Dedifferentiated amniotic fluid mesenchymal stem cell (primary cell): ENCODE data around the gene SWAP70.
A peak's percentile ranks its signal among the peaks of the same experiment; 100 is the strongest.

Source experiments
- DNase-seq: peaks from one replicate; pipeline ENCODE4 v3.0.0-alpha.2; 2016; ENCODE audit errors: extremely low spot score

SWAP70 gene

DNA sequence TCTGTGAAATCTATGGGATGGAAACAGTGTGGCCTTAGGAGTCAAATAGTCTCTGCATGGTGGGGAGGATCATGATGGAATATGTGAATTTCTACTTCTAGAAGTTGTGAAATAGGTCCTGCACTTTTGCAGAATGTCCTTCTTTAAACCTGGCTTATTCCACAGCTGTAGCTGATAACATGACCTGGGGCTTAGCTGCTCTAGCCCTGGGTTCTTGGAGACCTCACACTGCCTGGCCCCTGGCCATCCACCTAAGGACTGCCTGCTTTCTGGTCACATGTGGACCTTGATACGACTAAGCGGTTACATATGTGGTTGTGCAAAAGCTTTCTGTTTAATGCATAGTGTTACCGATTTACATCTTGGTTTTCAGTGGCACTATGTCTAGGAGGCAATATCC is 88.2 kb downstream of the SWAP70 start:
- no peak for DNase-seq

DNA sequence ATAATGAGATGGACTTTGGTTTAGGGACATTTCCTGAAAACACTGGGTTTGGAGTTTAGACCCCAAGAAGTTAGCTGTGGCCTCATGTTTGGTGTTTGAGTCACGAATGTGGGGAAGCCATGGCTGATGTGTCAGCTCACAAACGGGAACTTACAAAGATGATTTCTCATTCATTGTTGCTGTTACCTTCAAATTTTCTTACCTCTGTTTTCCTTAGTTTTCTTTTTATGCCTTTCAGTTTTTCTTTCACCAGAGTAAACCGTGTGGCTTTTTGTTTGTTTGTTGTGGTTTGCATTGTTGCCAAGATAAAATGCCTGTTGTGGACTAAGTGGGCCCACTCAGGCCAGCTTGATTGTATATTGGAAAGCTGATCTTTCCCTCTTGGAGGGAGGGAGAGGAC is 89.1 kb downstream of the SWAP70 start:
- peak; percentile 44 for DNase-seq

DNA sequence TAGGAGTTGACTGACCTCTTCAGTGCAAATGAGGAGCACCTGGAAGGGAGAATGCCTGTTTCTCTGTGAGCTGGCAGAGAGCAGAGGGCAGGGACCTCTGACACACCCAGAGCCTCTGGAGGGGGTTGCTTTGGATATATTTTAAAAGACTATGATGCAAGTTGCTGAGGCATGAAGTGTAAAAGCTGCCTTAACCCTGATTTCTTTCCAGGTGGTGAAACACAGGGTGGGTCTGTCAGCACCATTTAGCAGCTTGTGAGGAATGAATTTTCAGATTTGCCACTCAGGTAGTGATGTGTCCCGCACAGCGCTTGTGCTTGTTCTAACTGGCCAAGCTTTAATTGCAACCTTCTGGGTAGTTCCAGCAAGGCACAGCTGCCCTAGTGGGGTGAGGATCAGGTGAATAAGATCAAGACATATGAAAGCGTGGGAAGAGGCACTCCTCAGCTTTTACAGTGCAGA is 90.2 kb downstream of the SWAP70 start:
- DNase-seq = no peak

DNA sequence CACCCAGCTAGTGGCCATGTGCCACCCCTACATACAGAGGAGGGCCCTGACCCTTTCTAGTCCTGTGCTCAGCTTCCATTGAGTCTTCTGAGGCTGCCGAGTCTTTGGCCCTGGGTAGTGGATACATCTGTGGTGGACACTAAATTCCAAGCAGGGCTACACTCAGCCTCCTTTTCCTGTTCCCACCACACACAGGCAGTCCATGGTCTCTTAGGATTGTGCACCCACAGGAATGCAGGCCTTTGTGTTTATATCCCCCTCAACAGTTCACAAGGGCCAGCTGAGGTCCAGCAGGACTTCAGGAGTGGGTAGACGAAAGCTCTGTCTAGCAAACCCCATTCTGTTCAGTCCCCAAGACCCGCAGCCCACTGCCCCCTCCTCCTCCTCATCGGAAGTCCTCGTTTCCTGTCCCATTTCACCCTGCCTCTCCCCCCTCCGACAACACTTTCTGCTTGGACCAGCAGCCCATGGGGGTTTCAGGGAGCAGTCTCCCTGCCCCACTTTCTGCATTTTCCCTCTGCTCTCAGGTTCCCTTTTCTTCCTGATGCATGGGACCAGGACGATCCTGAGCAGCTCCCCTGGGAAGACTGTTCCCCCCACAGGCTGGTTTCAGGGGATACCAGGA is 91.8 kb downstream of the SWAP70 start:
- DNase-seq = no peak

DNA sequence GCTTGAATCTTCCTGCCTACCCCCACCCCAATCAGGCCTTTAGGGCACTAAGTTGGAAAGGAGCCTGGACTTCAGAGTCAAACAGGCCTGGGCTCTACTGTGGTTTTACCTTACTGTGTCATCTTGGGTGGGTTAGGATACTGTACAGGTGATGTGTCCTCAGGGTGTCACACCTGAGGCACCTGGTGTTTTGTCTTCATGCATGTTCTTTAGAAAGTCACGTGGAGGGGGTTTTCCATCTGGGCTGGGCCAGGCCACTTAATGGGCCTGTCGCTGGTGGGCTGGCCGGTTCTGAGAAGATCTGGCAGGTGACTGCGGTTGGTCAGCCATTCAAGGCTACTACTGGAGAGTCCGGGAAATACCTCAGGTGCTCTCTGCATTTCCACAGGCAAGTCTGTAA is 92.6 kb downstream of the SWAP70 start:
- DNase-seq = no peak

DNA sequence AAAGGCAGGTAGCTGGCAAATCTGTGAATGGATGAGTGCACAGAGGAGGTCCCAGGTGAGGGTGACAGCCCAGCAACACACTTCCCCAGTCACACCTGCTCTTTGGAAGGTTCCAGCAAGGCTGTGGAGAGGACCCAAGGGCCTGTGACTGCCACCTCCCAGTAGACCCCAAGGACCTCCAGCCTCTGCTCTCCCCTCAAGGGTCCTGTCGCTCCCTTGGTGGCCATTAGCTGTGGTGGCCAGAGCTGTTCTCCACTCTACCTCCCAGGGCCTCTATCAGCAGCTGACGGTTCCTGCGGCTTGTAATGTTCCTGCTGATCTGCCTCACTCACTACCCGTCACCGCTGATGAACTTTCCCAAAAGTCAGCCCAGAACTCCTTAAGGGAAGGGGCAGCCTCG is 93.0 kb downstream of the SWAP70 start:
- no peak for DNase-seq

DNA sequence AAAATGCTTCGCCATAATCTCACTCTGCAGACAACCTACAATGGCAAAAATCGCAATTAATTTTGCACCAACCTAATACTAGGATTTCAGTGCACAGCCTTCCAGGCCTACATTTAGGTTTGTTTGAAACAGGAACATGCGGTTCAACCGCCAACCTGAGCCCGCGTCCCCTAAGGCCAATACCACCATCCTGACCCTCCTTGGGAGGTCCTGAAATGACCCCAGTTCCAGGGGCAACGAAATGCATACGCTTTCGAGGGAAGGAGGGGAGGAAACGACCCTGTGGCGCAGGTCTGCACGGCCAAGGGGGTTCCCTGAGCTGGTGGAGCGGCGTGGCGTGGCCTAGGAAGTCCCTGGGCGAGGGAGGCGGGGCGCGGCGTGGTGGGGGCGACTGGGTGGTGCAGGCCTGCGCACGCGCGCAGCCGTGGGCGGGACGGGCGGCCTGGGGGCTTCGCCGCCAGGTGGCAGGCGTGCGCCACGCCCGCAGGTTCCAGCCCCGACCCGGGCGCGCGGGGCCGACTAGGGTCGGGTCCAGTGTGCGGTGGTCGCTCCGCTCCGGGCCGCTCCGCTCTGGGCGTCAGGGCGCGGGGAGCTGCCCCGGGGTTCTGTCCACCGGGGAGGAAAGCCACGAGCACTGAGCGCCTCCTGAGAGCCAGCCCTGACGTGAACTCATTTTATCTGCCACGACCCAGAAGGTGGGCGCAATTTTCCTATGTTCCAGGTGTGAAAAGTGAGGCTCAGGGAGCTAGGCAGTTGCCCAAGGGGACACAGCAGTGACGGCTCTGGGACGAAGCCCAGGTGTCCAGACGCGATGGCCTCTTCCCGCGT is 94.1 kb downstream of the SWAP70 start:
- peak; percentile 50 for DNase-seq

DNA sequence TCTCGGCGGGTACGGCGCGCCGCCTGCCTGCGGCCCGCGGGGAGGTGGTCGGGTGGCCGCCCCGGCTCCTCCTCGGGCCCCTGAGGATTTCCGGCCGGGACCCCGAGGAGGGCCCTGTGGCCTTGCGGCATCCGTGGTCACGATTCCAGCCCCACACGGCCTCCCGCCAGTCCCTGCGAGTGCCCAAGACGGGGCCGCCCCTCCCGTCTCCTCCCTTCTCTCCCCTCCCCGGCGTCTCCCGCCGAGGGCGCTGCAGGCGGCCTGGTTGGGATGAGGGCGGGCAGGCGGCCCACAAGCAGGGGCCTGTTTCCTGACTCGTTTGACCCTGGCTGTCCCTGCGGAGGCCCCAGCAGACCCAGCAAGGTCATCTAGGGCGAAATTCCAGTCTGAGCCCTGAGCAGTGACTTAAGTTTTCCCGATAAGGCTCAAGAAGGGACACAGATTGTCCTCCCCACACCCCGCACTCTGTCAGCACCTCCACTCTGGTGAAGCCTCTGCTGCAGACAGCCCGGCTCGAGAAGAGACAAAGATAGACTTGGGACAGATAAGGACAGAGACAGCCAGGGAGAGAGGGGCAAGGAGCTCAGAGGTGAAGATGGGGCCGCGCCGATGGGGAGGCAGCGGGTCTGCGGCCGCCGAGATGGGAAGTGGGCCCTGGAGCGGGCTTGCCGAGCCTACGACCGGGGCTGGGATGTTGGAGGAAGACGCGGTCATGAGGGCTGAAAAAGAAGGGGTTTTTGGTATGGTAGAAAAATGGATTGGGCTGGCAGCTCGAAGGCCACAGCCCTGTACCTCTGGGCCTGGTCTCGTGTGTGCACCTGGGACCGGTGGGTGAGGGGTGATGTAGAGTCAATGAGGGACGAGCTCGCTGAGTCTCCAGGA is 95.0 kb downstream of the SWAP70 start:
- DNase-seq = peak; percentile 35

DNA sequence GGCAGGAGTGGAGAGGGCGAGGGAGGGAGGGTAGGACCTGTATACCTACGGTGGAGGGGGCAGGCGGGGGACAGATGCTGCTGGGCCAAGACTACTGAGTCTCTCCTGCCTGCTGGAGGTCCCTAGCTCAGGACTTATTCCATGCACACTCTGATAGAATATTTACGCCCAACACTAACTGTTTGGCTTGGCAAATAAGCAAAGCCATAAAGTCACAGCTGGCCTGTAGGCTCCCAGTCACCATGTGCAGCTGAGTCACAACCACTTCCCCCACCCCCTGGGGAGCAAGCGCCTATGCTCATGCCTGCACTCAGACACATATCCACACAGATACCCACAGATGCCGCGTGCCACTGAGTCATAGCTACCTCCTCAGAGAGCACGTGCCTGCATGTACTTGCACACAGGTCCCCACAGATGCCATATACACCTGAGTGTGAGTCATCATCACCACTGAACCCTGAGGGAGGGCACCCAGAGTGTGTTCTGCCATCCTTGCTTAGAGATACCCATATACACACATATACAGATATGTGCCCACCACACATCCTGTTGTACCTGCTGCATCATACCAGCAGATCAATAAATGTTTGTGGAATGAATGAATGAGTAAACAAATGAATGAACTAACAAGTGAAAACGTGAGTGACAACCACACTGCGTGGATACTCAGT is 95.8 kb downstream of the SWAP70 start:
- DNase-seq = peak; percentile 89

DNA sequence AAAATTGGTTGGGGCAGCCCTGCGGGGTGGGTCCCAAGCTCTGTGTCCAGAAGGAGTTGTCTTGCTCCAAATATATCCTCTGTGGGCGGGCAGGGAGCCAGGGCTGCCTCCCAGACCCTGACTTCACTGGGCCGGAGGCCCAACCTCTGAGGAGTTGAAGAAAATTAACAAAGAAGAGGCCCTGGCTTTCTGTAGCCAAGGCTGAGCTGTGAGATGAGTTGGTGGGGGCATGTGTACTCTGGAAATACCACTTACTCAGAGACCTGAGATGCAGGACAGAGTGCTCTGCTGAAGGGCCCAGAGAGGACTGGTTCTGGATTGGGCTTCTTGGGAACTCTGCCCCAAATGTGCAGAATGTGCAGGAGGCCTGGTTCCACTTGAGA is 96.3 kb downstream of the SWAP70 start:
- peak; percentile 87 for DNase-seq

DNA sequence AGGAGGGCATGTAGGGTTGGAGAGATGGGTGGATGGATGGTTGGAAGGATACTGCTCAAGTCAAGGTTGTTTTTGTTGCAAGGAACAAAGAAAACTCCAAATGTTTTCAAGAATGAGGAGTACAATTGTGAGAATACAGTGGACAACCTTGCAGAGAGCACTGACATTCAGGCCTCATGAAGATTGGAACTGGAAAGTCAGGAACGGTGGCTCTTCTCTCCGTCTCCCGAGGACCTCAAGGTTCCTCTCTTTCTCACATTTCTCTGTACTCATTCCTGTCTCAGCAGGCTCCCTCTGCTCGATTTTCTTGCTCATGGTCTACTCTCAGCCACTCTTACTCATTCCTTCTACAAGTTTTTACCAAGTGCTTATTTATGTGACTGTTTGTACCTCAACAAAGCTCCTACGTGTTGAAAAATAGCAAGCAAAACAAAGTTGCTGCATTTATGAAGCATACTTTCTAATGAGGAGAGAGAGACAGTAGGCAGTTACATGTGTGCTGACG is 97.6 kb downstream of the SWAP70 start:
- no peak for DNase-seq

DNA sequence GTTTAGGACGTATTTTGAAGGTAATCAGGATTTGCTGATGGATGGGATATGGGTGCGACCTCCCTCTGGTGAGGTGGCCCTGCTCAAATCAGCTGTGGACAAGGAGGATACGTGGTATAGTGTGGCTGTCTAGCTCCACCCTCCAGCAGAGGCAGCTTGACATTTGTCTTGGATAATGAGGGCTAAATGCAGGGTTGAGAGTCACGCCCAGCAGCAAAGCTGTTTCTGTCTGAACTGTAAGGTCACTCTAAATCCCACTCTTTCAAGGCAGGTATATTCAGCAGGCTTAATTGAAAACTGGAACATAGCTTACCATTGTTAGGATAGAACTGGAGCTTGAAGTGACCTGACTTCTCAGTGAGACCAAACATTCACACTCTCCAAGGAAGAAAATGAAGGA is 98.7 kb downstream of the SWAP70 start:
- no peak for DNase-seq

DNA sequence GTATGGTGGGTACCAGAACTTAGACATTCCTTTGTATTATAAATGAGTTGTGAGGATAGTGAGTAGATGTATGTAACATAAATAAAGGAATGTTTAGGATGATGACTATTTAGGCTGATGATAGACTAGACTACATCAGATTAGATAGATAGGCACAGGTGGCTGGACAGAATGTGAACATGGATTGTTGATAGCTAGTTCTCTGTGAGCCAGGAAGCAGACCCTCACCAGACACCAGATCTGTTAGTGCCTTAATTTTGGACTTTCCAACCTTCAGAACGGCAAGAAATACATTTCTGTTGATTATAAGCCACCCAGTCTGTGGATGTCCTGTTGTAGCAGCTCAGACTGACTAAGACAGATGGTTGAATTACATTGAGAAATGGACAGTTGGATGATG is 99.4 kb downstream of the SWAP70 start:
- DNase-seq = no peak

DNA sequence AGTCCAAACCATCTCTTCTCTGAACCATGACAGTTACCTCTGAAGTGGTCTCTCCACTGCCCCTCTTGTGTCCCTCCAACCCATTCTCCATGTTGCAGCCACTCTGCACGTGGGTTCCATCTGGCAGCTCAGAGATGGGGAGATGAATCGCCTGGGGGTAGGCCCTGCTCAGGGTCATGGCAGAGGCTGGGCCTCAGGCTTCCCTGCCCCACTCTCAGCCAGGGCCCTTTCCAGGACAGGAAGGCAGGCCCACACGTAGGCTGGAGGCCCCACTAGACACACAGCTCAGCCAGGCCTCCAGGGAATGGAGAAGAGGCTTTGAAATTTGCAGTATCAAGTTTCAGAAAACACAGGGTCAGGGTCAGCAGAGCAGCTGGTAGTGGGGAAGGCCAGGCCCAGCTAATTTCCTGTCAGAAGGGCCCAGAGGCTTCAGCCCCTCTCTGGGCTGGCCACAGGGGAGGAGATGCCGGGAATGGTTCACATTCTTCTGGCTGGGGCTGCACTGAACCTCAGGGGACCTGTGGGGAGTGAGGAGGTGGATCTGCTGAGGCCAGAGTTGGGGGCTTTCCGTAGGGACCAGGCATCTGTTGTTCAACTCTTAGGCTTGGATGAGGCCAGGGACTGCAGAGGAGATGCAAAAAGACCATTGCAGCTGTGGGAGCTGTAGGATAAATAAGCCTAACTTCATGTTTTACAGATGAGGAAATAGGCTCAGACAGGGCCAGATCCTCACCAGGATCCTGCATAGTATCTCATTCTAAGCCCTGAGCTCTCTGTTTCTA is 101.6 kb downstream of the SWAP70 start:
- peak; percentile 79 for DNase-seq

DNA sequence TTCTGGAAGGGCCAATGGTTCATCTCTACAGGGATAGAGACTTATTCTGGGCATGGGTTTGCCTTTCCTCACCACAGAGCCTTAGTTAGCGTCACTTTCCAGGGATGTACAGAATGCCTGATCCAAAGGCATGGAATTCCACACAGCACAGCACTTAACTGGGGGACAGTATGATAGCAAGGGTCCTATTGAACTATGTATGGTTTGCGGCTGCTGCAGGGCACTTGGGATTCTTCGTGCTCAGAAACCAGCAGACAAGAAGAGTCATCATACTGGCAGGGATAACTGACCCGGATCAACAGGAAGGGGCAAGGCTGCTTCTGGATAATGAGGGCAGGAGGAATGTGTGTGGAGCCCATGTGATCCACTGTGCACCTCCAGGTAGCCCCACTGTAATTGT is 105.7 kb downstream of the SWAP70 start:
- DNase-seq = no peak

DNA sequence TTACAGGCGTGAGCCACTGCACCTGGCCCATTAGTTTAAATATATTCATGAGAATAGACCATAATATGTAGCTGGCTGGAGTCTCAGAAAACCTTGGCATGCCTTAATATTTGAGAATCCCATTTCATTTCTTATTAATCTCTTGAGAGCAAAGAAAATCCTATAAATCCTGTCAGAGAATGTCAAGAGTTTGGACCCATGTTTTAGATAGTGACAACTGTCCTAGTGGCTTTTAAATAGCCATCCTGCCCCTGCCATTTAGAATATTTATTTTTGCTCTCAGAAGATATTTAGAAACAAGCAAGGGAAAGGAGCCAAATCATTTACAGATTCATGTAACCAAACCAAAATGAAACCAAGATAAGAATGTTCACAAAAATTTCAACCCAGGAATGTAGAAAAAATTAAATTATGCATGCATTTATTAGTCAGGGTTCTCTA is 107.2 kb downstream of the SWAP70 start:
- DNase-seq = no peak

DNA sequence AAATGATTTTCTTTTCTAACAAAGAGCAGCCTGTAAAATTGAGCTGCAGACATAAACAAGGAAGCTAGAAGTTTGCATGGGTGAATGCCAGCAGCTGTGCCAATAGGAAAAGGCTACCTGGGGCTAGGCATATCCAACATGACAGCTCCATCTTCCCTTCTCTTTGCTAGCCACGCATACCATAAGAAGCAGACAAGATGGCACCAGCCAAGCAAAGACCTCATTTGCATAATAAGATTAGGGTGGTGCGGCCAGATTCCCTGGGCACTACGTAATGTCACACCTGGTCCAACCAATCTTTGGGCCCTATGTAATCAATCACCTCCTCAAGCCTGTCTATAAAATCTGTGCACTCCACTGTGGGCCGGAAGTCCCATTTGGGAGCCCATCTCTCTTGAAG is 108.3 kb downstream of the SWAP70 start:
- DNase-seq = no peak

DNA sequence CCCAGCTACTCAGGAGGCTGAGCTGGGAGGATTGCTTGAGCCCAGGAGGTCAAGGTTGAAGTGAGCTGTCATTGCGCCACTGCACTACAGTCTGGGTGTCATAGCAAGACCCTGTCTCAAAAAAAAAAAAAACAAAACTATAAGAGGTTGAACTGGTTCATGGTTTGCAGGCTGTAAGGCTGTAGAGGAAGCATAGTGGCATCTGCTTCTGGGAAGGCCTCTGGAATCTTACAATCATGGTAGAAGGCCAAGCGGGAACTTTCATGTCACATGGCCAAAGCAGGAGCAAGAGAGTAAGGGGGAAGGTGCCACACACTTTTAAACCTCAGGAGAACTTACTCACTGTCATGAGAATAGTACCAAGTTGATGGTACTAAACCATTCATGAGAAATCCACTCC is 109.6 kb downstream of the SWAP70 start:
- DNase-seq = no peak

DNA sequence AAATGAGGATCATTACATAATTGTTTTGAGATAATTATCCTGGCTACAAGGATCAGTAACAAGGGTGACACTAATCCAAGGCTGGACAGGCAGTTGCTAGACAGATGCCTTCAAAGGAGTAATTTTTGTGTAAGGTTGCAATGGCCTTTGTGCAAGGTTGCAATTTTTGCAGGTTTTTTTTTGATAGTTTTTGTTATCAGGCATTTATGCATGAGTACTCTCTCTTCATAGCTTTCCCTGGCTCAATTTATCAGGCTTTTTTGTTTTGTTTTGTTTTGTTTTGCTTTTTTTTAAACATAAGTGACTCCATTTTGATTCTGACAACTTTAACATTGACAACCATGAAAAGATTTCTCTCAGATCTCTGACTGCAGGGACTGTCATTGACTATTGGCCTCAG is 110.2 kb downstream of the SWAP70 start:
- no peak for DNase-seq

DNA sequence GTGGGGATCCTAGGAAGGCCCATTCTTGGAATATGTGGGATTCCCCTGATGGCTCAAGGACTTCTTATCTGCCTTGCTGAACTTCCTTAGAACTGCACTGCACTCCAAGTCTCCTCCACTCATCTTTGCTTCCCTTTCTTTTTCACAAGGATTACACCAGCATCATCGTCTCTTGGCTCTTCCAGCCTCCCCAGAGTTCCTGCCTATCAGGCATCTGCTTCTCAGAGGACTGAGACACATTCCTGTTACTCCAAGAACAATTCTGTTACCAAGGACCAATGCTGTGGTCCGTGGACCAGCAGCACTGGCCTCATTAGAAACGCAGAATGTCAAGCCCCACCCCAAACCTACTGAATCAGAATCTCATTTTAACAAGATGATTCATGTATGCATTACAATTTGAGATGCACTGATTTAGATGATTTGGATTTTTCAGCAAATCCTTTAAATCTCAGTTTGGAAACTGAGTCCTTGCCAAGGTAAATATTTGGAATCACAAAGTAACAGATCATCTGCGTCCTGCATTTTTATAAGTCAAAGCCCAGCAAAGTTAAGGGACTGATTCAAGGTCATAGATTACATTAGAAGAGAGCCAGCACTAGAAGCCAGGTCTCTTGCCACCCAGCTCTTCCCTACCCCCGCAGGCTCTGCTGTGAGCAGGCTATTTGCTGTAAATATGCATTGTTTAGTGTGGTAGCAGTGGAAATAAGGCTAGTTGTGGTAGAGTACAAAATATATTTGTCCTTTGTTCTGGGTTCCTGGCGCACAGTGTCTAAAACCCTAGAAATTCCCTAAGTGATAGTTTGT is 110.9 kb downstream of the SWAP70 start:
- DNase-seq = peak; percentile 96
